WERI-Rb-1 (cell line): ENCODE results near the gene DMRTC2.

Experiments
- DNase-seq: peaks from one replicate; pipeline ENCODE4 v3.0.0-alpha.2; 2020
- H3K27ac ChIP-seq: fragments of 250-450 bp; sonication (Bioruptor Pico); 2 replicates; pipeline ENCODE4 v1.5.1; 2020; ENCODE audit warnings: mild to moderate bottlenecking, moderate library complexity
- H3K27me3 ChIP-seq: fragments of 250-450 bp; sonication (Bioruptor Pico); 2 replicates; pipeline ENCODE4 v1.5.1; 2021; ENCODE audit warnings: mild to moderate bottlenecking, low read depth, moderate library complexity; ENCODE audit not compliant: insufficient read depth, severe bottlenecking
- H3K36me3 ChIP-seq: fragments of 250-450 bp; sonication (Bioruptor Pico); 2 replicates; pipeline ENCODE4 v1.5.1; 2020; ENCODE audit warnings: mild to moderate bottlenecking, moderate library complexity
- H3K4me3 ChIP-seq: 2 replicates; pipeline ENCODE4 v1.5.1; 2011; ENCODE audit warnings: low read depth, mild to moderate bottlenecking, control low read depth, low read length
- H3K9me3 ChIP-seq: fragments of 250-450 bp; sonication (Bioruptor Pico); 2 replicates; pipeline ENCODE4 v1.5.1; 2021; ENCODE audit warnings: mild to moderate bottlenecking, moderate library complexity; ENCODE audit not compliant: severe bottlenecking
- CTCF ChIP-seq: IDR thresholded peaks from 2 replicates; pipeline ENCODE4 v1.5.1; 2011; ENCODE audit warnings: low read depth, mild to moderate bottlenecking, control low read depth, inconsistent platforms, low read length

The DMRTC2 gene

GRCh38 chr19:41879080-41879479 lies 34.2 kb downstream of the DMRTC2 start:
- Histone ChIP-seq H3K9me3 (no peaks in the 10 kb centered on the region), H3K36me3 (no peaks in the 10 kb centered on the region), H3K27ac (no peak overlapping the region), H3K27me3 (no peaks in the 10 kb centered on the region), H3K4me3 (no peak overlapping the region)
- no peak for DNase-seq
- TF ChIP-seq CTCF: no peak

- DNase-seq: no peak
- no peak for TF ChIP-seq CTCF
- Histone ChIP-seq H3K27ac (no peak overlapping the region), H3K36me3 (no peaks in the 10 kb centered on the region), H3K27me3 (no peaks in the 10 kb centered on the region), H3K4me3 (no peak overlapping the region), H3K9me3 (no peaks in the 10 kb centered on the region)
Observed at GRCh38 chr19:41879670-41880328, 35.0 kb downstream of the DMRTC2 start.

- Histone ChIP-seq H3K27me3 (no peaks in the 10 kb centered on the region), H3K4me3 (no peak overlapping the region), H3K9me3 (no peaks in the 10 kb centered on the region), H3K36me3 (no peaks in the 10 kb centered on the region), H3K27ac (no peak overlapping the region)
- no peak for DNase-seq
- TF ChIP-seq CTCF: no peak
Observed at GRCh38 chr19:41880329-41880708, 35.5 kb downstream of the DMRTC2 start.

- Histone ChIP-seq H3K9me3 (no peaks in the 10 kb centered on the region), H3K27me3 (no peaks in the 10 kb centered on the region), H3K4me3 (peak within 1 kb of the TSS; percentile 90), H3K27ac (no peak within 1 kb of the TSS), H3K36me3 (no peaks in the 10 kb centered on the region)
- DNase-seq: no peak
- no peak for TF ChIP-seq CTCF
Observed at GRCh38 chr19:41882568-41883462, 38.0 kb downstream of the DMRTC2 start, which contains the start of gene ARHGEF1. ARHGEF1 (plus strand) TSS chr19:41883184; CDS start chr19:41888083, 4,899 bp downstream.

- H3K4me3 ChIP-seq: peak overlapping the region; percentile 90
- H3K27ac ChIP-seq: no peak overlapping the region
- H3K27me3 ChIP-seq: no peaks in the 10 kb centered on the region
- H3K9me3 ChIP-seq: no peaks in the 10 kb centered on the region
- TF ChIP-seq CTCF: no peak
- no peak for DNase-seq
- H3K36me3 ChIP-seq: no peaks in the 10 kb centered on the region
Observed at GRCh38 chr19:41883463-41883820, 38.6 kb downstream of the DMRTC2 start.
